Natural killer cell (primary cell): ENCODE measurements around the gene SUMO3. TPM values are rescaled to one million over a fixed set of nuclear protein-coding genes. Genes with fewer than 3 reads are reported as not detected.

ENCODE experiments used
- ATAC-seq, 3 donors: fragments of 150-1000 bp in 2 of 3; fragments of 200-7000 bp in 1 of 3; cut with Tn5 transposase; 1 replicate in 1 of 3; 2 replicates in 2 of 3; pipeline ENCODE4 v1.10.0; 2021; ENCODE audit warnings: mild to moderate bottlenecking in 2 of 3, moderate library complexity in 2 of 3
- DNase-seq, 2 donors: peaks; one replicate each; pipeline versions ENCODE4 v3.0.0 to v3.0.0-alpha.2; 2013 to 2021; ENCODE audit warnings: mixed read lengths in 1 of 2
- H3K27ac ChIP-seq: one replicate; pipeline ENCODE4 v1.5.1; 2013; ENCODE audit warnings: mild to moderate bottlenecking, low read length
- H3K27me3 ChIP-seq: one replicate; pipeline ENCODE4 v1.6.1; 2013; ENCODE audit warnings: low read length; ENCODE audit not compliant: control insufficient read depth, insufficient read depth
- H3K36me3 ChIP-seq: one replicate; pipeline ENCODE4 v1.6.1; 2013; ENCODE audit warnings: low read length; ENCODE audit not compliant: control insufficient read depth, insufficient read depth
- H3K4me1 ChIP-seq: one replicate; pipeline ENCODE4 v1.6.1; 2013; ENCODE audit warnings: low read length; ENCODE audit not compliant: control insufficient read depth, insufficient read depth
- H3K4me3 ChIP-seq: one replicate; pipeline ENCODE4 v1.5.1; 2013; ENCODE audit warnings: low read length
- H3K9me3 ChIP-seq: one replicate; pipeline ENCODE4 v1.6.1; 2013; ENCODE audit warnings: low read length; ENCODE audit not compliant: control insufficient read depth, insufficient read depth
- H3K27ac Mint-ChIP-seq, 2 donors: one replicate each; pipeline ENCODE4 v1.8.0; 2022; ENCODE audit warnings: mild to moderate bottlenecking in 2 of 2, mixed read lengths in 2 of 2, moderate library complexity in 1 of 2
- H3K27me3 Mint-ChIP-seq, 2 donors: one replicate each; pipeline ENCODE4 v1.8.0; 2022; ENCODE audit warnings: low read depth in 2 of 2, mixed read lengths in 2 of 2
- H3K36me3 Mint-ChIP-seq: one replicate; pipeline ENCODE4 v1.8.0; 2022; ENCODE audit warnings: mixed read lengths
- H3K4me1 Mint-ChIP-seq, 2 donors: one replicate each; pipeline ENCODE4 v1.8.0; 2022; ENCODE audit warnings: mixed read lengths in 2 of 2
- H3K4me3 Mint-ChIP-seq: one replicate; pipeline ENCODE4 v1.8.0; 2022; ENCODE audit warnings: mild to moderate bottlenecking, moderate library complexity, mixed read lengths
- H3K9me3 Mint-ChIP-seq, 2 donors: one replicate each; pipeline ENCODE4 v1.8.0; 2022; ENCODE audit warnings: mixed read lengths in 2 of 2
- WGBS: methylation state at CpG from one replicate; pipeline ENCODE4 v1.1.7; 2013; ENCODE audit warnings: missing lambda C conversion rate; ENCODE audit not compliant: insufficient coverage; 5-methylcytosine and 5-hydroxymethylcytosine counted together
- intact Hi-C: fragments of 100-400 bp; cut with micrococcal nuclease; formaldehyde crosslinking; loops from one replicate; pipeline ENCODE4 v1.14.2; 2022
- total RNA-seq, 4 donors: library from RNA; stranded (reverse); fragments of 120-200 nt in 1 of 4; gene quantifications; one replicate each; pipeline versions ENCODE4 v1.2.3 to v1.2.4, GENCODE V29; 2013 to 2022
- TF ChIP-seq, protein P1 (sequence below): fragments of 200-600 bp; IDR thresholded peaks from one replicate; pipeline ENCODE4 v1.8.0; 2022; ENCODE audit warnings: antibody characterized with exemption

The SUMO3 gene
- total RNA-seq, 3 donors from 2014 or later (not counting 1 experiment from before 2014, with no cell fraction given): 64.0 to 70.1 (median 65.2) TPM

DNA sequence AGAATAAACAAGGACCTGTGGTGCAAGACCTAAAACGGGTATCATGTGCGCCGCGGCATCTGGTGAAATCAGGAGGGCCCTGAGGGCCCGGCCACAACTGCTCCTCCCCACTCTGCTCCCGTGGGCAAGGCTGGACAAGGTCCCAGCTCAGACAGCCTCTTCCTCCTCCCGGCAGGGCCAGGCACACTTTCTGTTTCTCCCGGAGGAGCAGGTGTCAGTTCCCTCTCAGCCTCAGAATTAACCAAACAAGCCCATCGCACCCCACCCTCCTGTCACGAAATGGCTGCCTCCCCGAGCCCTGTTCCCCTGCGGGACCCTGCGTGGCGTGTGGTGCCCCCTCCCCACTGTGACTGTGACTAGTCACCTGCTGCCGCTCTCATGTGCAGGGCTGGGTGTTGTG, 40.4 kb upstream of the SUMO3 start:
- H3K27ac Mint-ChIP-seq: no peak overlapping the region
- H3K36me3 ChIP-seq: peaks cover 60% of the 10 kb centered on the region
- peaks cover 37 to 55% of the 10 kb centered on the region in 2 donors for H3K4me1 Mint-ChIP-seq

DNA sequence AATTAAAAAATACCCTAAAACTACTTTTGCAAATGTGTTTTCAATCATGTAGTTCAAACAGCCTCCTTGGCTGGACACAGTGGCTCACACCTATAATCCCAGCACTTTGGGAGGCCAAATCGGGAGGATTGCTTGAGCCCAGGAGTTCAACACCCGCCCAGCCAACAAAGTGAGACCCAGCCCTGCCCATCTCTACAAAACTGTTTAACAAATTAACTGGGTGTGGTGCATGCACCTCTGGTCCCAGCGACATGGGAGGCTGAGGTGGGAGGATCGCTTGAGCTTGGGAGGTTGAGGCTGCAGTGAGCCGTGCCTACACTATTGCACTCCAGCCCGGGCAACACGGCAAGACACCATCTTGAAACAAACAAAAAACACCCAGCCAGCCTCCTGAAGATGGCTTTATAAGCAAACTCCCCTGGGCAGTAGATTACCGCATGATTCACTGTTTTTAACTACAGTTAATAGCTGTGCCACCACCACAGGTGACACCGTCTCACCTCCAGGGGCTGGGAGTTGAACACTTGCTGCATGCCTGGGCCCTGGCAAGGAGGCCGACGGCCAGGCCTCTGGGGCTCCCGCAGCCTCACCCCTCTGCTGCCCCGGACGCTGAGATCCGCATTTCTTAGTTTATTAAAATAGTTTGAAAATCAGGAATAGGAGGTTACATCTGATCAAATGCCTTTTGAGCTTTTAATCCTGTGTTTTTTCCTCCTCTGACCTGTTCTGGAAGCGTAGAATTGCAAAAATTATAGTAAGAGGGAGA, 39.4 kb upstream of the SUMO3 start:
- Histone ChIP-seq H3K4me3 (no peak overlapping the region), H3K27me3 (no peaks in the 10 kb centered on the region), H3K27ac (no peak overlapping the region), H3K9me3 (no peaks in the 10 kb centered on the region), H3K4me1 (peaks cover 24% of the 10 kb centered on the region), H3K36me3 (peaks cover 59% of the 10 kb centered on the region)
- peak overlapping the region; percentile 21 for H3K4me3 Mint-ChIP-seq
- peaks cover 37 to 54% of the 10 kb centered on the region in 2 donors for H3K4me1 Mint-ChIP-seq
- TF ChIP-seq, protein P1, sequence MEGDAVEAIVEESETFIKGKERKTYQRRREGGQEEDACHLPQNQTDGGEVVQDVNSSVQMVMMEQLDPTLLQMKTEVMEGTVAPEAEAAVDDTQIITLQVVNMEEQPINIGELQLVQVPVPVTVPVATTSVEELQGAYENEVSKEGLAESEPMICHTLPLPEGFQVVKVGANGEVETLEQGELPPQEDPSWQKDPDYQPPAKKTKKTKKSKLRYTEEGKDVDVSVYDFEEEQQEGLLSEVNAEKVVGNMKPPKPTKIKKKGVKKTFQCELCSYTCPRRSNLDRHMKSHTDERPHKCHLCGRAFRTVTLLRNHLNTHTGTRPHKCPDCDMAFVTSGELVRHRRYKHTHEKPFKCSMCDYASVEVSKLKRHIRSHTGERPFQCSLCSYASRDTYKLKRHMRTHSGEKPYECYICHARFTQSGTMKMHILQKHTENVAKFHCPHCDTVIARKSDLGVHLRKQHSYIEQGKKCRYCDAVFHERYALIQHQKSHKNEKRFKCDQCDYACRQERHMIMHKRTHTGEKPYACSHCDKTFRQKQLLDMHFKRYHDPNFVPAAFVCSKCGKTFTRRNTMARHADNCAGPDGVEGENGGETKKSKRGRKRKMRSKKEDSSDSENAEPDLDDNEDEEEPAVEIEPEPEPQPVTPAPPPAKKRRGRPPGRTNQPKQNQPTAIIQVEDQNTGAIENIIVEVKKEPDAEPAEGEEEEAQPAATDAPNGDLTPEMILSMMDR: no peak
- no peak overlapping the region for H3K27ac Mint-ChIP-seq
- H3K27me3 Mint-ChIP-seq: no peaks in the 10 kb centered on the region
- H3K9me3 Mint-ChIP-seq: no peaks in the 10 kb centered on the region
- no peaks in the 10 kb centered on the region for H3K36me3 Mint-ChIP-seq
- DNase-seq (no peak), ATAC-seq (no peak)
- intact Hi-C loops: no loop called here
- 92% methylated on average over 14 of the region's 16 CpGs for WGBS

More for the DNA sequence above, 40.4 kb upstream of the SUMO3 start:
- H3K27ac ChIP-seq: no peak overlapping the region
- WGBS: 90% methylated on average over 15 of the region's 15 CpGs
- TF ChIP-seq, protein P1: no peak
- H3K4me3 ChIP-seq: no peak overlapping the region
- H3K36me3 Mint-ChIP-seq: no peaks in the 10 kb centered on the region
- H3K9me3 Mint-ChIP-seq: no peaks in the 10 kb centered on the region
- H3K27me3 Mint-ChIP-seq: no peaks in the 10 kb centered on the region
- DNase-seq: no peak
- H3K4me3 Mint-ChIP-seq: no peak overlapping the region
- no peaks in the 10 kb centered on the region for H3K27me3 ChIP-seq
- H3K4me1 ChIP-seq: peaks cover 24% of the 10 kb centered on the region
- no peak for ATAC-seq
- intact Hi-C loops: no loop called here
- no peaks in the 10 kb centered on the region for H3K9me3 ChIP-seq

DNA sequence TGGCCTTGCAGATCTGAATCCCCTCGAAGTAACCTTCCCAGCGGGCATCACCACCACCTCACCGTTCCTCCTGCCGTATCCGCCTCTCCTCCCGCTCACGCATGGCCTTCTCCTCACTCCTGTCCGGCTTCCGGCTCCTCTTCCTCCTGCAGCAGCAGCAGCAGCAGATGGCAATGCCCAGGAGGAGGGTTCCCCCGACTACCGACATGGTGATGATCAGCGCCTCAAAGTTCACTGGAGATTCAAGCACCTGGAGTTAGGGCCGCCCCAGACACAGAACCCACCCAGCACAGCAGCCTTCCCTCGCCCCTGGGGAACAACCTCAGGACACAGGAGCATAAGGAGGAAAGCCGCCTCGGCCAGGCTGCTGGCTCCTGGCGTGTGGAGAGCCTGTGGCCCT, 38.3 kb upstream of the SUMO3 start:
- Histone ChIP-seq H3K4me1 (peaks cover 21% of the 10 kb centered on the region), H3K4me3 (no peak overlapping the region), H3K27me3 (no peaks in the 10 kb centered on the region), H3K9me3 (no peaks in the 10 kb centered on the region), H3K27ac (no peak overlapping the region), H3K36me3 (peaks cover 62% of the 10 kb centered on the region)
- no peak for DNase-seq
- Mint-ChIP-seq H3K36me3 (no peaks in the 10 kb centered on the region), H3K27me3 (no peaks in the 10 kb centered on the region), H3K4me1 (peaks cover 40 to 47% of the 10 kb centered on the region in 2 donors), H3K9me3 (no peaks in the 10 kb centered on the region), H3K27ac (peak overlapping the region; percentile 3 to 53), H3K4me3 (peak overlapping the region; percentile 31)
- 97% methylated on average over 17 of the region's 17 CpGs for WGBS
- no peak for ATAC-seq
- intact Hi-C loops: no loop called here
- TF ChIP-seq, protein P1: no peak
